CD4-positive, alpha-beta T cell treated with Interleukin-15 for 4 hours (primary cell): ENCODE results near the gene ARHGEF25.
A peak's percentile ranks its signal among the peaks of the same experiment; 100 is the strongest.
"Not testable (repeated sequence)": the region's sequence is repeated elsewhere in the genome, so short reads cannot be mapped to it uniquely, and the experiment has no call there.

ENCODE experiments used
- DNase-seq: peaks from one replicate; pipeline ENCODE4 v3.0.0-alpha.2; 2020; ENCODE audit warnings: low spot score

Gene ARHGEF25

DNA sequence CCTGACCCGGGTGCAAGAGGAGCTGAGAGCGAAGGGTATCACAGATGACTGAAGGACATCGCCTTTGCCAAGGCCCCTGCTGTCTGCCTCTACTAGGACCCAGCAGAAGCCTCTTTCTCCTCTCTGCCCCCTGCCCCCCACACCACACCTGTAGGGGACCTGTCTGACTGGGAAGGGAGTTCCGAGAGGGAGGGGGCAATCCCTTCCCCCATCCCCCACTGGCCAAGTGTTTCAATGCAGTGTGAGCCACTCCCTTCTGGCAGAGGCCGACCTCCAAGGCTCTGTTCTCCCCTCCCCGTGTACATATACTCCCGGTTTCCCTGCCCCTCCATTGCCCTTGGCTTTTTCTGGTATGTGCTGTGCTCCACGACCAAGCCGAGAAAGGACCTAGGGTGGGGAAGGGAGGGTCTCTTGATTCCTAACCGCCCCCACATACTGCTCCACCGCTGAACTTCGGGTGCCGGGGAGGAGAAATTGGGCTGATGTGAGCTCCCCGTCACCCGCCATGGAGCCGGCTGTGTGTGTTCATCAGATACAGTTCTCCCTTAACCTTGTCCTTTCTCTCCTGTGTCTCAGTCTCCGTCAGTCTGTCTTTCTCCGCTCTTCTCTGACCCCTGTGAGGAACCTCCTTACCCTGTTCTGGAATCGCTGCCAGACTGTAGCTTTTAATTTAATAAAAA, 2.0 kb upstream of the ARHGEF25 start:
- DNase-seq, result no peak

DNA sequence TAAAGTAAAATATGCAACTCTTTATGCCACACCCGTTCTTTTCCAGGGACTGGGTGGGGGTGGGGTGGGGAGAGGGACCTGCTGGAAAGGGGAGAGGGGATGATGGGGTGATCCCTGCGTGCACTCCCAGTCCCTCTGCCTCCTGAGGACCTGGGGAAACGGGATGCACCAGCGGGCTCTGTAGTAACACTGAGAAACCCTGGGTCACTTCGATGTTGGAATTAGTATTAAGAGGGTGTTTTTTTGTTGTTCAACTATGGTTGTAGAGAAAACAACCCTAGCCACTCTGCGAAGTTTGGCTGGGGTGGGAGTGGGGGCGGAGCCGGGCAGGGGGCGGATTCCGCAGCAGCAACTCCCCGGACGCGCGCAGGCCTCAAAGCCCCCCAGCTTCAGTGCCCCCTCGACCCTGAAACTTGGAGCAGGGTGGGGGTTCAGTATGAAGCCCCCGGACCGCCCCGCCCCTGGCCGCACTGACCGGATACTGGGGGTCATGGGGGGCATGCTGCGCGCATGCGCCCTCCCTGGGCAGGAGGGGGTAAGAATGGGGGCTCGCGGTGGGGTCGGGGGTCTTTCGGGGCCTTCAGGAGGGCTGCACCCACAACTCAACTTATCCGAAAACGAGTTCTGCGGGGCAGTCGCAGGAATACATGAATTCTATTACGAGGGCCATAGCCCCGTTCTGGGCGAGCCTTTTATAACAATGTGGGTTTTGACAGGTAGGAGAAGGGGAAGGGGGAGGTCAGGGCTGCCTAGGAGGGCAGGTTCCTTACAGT, 1.3 kb upstream of the ARHGEF25 start:
- no peak for DNase-seq

DNA sequence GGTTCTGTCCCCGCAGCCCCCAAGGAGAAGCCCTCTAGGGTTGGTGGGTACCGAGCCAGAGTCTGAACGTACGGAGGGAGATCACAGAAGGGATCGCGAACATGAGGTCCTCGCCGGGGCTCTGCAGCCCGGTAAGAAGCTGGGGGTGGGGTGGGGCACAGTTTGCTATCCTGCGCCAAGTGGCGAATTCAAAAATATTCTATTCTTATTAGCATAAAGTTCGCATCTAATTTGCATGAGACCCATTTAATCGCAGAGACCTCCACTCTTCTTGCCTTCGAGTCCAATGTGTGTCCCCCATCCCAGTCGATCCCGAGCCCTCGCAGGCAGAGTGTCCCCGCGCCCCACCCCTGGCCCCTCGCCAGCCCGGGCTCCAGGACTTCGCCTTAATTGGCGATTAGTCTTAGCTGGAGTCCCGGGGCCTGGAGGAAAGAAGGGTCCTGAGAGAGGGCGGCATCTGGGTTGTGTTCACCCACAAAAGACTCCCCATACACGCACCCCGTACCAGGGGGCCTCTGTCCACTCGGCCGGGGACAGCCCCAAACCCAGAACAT, 604 bp upstream of the ARHGEF25 start:
- no peak for DNase-seq

DNA sequence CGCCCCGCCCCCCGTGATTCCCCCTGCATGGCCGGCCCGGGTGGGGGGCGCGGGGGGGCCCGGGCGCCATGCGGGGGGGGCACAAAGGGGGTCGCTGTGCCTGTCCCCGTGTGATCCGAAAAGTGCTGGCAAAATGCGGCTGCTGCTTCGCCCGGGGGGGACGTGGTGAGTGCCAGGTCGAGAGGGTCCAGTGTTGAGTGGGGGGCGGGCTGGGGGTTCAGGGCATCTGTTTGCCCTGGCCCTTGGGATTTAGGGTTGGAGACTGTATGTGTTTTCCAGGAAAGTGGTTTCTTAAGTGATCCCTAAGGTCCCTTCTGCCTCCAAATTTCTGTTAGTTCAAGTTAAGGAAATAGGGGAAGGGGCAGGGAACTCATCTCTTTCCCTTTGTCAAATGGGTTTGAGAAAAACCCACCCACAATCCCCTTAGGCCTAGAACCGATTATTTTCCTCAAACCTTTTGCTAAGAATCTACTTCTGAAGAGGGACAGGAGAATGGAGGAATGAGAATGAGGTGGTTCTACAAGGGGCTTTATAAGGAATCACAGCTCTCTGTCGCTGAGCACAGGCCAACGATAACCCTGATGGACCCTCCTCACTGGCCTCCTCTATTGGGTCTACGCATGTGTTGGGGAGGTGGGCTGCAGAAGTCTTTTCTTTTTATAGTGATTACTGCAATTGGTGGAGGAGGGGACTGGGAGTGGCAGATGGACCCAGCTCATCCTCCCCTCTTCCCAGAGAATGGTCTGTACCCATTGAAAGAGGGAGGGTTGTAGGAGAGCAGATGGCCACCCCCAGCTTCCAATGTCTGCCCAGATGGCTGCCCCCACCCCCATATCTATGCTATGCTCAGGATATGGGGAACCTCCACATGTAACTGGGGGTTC, 834 bp downstream of the ARHGEF25 start:
- no peak for DNase-seq

DNA sequence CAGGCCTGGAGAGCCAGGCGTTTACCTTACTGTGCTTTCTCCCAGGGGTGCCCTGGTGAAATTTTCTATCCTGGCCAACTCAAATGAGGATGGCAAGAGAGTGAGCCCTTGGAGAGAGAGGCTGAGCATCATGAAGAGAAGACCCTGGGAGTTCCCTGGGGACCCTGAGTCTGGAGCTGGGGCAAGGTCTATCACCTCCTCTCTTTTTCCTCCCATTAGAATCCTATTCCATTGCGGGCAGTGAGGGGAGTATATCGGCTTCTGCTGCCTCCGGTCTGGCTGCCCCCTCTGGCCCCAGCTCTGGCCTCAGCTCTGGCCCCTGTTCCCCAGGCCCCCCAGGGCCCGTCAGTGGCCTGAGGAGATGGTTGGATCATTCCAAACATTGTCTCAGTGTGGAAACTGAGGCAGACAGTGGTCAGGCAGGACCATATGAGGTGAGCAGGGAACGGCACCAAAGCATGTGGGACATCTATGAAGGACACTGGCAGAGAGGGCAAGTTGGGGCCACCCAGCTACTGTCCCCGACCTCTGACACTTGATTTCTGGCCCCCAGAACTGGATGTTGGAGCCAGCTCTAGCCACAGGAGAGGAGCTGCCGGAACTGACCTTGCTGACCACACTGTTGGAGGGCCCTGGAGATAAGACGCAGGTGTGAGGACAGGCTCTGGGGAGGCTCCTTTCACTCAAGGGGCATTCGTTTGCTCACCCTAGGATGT, 1.6 kb downstream of the ARHGEF25 start:
- no peak for DNase-seq

DNA sequence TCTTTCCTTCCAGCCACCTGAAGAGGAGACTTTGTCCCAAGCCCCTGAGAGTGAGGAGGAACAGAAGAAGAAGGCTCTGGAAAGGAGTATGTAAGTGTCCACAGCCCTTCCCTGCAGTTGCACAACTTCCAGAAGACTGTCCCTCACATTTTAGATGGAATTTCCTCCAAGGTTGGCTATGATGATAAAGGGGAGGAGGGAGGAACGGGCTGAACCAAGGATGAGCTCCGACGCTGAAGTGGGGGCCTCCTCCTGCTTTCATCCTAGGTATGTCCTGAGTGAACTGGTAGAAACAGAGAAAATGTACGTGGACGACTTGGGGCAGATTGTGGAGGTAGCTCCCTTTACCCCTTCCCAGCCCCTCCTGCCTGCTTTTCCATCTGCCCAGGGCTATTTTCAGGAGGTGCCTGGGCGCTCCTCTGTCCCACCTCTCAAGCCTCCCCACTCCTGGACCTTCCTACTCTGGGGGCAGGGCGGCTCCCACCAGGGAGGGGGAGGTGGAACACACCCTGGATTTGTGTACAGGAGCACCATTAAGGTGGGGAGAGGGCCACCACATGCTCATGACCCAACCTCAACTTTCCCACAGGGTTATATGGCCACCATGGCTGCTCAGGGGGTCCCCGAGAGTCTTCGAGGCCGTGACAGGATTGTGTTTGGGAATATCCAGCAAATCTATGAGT, 2.3 kb downstream of the ARHGEF25 start:
- no peak for DNase-seq

DNA sequence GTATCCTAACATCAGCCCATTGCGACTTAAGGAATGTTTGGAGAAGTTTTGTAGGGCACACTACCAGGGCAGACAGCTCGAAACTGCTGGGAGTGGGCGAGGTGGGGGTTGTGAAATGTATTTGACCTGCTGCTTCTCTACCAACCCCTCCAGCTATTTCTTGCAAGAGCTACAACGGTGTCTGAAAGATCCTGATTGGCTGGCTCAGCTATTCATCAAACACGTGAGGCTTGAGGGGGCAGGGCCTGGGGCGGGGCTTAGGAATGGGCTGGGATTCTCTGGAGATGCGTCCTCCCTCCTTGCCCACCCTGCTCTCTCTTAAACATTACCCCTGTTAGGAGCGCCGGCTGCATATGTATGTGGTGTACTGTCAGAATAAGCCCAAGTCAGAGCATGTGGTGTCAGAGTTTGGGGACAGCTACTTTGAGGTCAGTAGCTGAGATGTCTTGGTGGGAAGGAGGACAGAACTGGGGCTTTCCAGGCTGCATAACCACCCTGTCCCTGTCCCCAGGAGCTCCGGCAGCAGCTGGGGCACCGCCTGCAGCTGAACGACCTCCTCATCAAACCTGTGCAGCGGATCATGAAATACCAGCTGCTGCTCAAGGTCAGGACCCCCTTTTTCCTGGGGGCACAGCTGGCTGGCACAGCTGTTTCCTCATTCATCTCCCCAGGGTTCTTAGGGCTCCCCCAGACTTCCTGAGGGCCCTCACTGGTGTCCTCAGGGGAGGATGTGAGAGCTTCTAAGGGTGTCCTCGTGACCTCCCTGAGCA, 3.1 kb downstream of the ARHGEF25 start:
- no peak for DNase-seq

DNA sequence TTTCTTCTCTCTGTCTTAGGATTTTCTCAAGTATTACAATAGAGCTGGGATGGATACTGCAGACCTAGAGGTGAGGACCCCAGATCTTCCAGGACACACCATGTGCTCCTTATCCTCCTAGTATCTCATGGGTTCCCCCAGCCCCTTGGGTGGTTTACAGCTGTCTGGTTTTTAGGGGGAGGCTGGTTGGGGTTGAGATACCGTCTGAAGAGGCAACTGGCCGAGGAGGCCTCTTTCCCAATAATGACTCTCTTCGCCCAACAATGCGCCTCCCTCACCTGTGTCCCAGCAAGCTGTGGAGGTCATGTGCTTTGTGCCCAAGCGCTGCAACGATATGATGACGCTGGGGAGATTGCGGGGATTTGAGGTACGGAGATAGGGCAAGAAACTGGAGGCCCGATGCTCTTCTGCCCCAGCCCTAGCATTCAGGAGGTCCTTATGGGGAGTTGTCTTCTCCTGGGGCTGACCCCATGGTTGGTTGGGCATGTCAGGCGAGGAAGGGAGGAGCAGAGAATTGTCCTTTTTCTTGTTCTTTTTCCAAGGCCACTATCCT, 3.8 kb downstream of the ARHGEF25 start:
- no peak for DNase-seq

DNA sequence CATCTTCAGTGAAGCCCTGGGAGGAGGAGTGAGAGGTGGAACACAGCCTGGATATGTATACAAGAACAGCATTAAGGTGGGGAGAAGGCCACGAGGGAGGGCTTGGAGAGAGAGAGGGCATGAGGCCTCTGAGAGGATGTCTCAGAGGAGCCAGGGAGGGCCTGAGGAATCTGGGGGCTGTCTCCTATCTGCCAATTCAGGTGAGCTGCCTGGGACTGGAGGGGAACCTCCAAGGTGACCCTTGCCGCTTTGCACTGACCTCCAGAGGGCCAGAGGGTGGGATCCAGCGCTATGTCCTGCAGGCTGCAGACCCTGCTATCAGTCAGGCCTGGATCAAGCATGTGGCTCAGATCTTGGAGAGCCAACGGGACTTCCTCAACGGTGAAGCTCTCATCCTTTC, 4.4 kb downstream of the ARHGEF25 start:
- no peak for DNase-seq

DNA sequence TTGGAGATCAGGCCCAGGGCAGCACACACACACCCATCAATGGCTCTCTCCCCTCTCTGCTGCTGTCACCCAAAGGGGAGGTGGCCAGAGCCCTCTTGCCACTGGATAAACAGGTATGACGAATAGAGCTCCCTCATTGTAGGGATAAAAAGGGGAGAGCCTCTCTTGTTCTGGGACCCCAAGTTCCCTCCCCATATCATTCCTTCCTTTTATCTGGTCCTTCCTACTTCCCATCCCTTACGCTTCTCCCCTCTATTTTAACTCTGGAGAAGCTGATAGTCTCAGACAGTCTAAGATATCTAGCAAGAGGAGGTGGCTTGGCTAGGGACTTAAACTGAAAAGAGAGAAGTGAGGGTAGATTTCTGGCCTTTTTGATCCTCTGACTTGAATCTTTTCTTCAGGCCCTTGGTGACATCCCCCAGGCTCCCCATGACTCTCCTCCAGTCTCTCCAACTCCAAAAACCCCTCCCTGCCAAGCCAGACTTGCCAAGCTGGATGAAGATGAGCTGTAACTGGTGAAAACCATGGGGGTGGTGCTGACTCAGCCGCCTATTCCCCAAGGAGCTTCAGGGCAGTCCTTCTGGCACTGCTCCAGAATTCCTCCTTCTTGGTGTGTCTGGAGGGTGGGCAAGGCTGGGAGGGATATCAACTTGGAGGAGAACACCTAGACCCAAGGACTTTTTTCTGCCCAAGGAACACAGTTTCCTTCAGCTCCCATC, 5.3 kb downstream of the ARHGEF25 start:
- no peak for DNase-seq

DNA sequence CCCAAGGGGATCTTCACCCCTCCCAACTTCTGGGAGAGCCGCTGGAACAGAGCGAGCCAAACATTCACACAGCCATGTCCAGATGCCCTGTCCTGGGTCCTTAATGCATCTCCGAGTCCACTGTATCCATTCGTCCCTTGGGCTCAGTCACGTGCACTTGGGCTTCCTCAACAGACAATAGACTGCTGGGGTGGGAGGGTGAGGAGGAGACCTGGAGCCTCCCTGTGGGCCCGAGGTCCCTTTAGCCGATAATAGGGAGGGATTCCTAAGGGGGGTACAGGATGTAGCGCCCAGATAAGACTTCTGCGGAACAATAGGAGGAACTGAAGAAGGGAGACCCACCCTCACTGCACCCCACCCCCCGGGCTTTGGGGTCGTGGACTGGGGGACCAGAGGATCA, 6.7 kb downstream of the ARHGEF25 start:
- DNase-seq, result no peak

DNA sequence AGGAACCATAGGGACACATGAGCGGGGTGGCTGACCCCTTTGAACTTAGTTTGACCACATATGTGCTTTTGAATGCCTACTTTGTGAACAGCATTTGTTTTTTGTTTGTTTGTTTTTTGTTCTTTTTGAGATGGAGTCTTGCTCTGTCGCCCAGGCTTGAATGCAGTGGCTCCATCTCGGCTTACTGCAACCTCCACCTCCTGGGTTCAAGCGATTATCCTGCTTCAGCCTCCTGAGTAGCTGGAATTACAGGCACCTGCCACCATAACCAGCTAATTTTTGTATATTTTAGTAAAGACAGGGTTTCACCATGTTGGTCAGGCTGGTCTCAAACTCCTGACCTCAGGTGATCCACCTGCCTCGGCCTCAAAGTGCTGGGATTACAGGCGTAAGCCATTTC, 7.2 kb downstream of the ARHGEF25 start:
- DNase-seq, result not testable (repeated sequence)

DNA sequence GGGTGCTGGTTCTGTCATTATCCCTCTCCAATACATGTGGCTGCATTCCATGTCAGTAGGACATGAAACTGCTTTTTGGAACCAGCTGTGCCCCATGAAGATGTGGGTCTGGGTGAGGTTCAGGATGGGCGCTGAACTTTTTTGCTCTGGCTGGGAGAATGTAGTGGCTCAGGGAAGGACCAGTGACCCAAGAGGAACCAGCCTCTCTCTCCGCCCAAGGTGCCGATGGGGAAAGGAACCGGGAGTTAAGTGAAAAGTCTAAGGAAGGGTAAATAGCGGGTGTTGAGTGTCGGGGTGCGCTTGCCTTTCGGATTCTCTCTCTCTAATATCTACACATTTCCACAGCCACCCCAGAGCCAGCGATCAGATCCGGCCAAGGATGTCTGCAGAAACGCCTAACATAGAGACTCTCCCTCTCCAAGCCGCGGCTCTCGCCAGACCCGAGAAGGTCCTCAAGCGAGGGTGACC, 7.8 kb downstream of the ARHGEF25 start:
- DNase-seq, result no peak

DNA sequence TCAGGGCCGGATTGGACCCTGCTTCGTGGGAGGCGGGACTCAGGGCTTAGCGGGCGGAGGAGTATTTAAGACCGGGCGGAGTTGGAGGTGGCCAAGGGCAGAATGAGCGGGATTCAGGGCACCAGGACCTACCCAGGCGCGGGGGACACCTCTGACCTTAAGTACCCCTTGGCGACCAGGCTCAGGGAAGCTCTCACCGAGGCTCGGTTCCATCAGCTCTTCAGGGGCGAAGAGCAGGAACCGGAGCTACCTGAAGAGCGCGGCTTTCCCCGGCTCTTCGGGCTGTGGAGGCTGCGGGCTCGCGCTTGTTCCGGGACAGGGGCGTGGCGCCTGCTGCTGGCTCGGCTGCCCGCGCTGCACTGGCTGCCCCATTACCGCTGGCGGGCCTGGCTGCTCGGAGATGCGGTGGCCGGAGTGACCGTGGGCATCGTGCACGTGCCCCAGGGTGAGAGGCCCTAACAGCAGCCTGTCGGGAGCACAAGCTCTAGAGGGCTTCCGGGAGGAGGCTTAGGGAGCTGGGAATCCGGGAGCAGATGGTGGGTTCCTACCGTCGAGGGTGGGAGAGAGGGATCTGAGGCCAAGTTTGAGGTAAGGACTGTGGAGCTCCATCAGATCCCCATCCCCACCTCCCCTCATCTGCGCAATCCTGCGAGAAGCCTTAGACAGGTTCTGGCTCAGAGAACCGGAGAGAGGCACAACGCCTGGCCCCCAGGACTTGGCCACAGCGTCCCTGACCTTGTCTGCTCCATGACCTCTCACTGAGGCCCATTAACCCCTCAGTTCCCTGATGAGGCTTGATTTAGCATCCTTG, 8.4 kb downstream of the ARHGEF25 start:
- no peak for DNase-seq

DNA sequence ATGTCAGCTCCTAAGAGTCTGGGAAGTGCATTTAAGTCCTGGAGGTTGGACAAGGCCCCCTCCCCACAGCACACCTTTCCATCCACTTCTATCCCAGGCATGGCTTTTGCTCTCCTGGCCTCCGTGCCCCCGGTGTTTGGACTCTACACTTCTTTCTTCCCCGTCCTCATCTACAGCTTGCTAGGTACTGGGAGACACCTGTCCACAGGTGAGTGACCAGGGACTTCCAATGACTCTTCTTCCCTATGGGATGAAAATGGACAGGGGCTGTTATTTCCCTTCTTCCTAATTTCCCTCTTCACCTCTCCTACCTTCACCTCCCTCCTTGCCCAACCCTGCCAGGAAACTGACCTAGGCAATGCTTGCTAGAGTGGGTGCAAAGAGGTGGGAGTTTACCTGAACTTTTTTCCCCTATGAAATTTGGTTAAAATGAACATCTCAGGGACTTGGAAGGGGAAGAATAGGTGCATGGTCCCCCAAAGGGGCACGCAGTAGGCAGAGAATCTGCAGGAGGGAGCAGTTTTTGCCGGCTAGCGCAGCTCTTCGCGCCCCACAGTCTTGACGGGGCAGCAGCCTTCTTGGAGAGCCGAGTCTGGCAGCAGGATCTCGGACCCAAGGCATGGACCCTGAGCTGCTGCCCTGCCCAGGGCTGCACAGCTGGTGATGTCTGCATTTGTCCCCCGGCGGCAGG, 9.2 kb downstream of the ARHGEF25 start:
- DNase-seq, result no peak

DNA sequence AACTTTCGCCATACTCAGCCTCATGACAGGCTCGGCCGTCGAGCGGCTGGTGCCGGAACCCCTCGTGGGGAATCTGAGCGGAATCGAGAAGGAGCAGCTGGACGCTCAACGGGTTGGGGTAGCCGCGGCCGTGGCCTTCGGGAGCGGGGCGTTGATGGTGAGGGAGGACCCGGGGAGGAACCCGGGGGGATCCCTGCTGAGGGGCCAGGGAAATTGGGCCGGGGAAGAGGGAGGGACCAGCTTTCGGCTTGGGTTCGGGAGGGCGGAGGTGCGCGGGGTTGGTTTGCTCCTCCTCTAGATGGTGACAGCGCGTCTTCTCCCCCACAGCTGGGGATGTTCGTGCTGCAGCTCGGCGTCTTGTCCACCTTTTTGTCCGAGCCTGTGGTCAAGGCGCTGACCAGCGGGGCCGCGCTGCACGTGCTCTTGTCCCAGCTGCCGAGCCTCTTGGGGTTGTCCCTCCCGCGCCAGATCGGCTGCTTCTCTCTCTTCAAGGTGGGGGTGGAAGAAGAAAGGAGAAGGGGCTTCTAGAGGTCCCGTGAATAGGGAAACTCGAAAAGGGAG, 9.8 kb downstream of the ARHGEF25 start:
- DNase-seq, result no peak

DNA sequence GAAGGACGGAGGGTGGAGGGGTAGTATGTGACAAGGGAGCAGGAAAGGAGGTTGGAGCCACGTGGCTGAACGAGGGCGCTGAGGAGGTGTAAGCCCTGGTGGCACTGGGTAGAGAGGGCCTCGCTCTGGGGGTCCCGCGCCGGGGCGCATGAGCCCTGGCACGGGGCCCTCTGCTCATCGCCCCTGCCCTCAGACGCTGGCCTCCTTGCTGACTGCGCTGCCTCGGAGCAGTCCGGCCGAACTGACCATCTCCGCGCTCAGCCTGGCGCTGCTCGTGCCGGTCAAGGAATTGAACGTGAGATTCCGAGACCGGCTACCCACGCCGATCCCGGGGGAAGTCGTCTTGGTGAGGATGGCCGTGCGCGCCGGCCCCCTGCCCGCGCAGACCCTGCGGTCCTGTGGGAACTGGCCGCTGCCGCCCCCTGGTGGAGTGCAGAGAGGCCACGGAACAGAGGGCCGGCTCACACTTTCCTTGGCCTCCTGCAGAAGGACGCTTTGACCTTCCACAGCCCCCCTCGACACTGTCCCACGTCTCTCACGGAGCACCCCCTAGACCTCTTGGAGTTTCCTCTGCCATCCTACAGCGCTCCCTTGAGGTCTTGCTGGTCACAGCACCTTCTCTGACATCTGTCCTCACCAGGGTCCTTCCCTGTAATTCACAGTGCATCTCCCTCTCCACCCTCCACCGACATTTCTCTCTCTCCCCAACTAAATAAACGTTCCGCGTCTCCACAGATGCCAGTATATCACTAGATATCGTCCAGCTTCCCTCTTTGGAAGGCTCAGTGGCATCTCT, 10.5 kb downstream of the ARHGEF25 start:
- peak; percentile 53 for DNase-seq
